ENCODE results near the gene ZNF304. TPM values are rescaled to one million over a fixed set of nuclear protein-coding genes. Genes with fewer than 3 reads are reported as not detected.
A peak's percentile ranks its signal among the peaks of the same experiment; 100 is the strongest.
"Not testable (repeated sequence)": the region's sequence is repeated elsewhere in the genome, so short reads cannot be mapped to it uniquely, and the experiment has no call there.

Gene ZNF304
- total RNA-seq, 3 donors from 2014 or later, result 3.3 to 4.5 (median 4.1) TPM

DNA sequence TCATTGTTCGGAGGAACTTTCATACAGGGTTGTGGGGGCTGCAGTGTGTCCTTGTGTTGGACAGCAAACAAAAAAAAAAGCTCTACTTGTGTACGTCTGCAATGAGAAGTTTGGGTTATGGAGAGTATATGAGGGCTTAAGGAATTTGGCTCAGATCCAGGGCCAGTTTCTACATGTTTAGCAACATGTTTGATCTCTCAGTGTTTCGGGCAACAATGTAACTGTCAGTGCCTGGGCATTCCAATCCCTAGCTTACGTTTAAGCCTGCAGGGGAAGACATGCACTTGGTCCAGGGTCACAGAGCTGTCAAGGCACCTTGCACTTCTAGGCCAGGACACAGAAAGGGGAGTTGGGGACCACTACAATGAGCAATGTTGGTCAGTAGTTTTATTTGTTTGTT is 16.9 kb upstream of the ZNF304 start:
- no peak overlapping the region for H3K4me3 Mint-ChIP-seq

DNA sequence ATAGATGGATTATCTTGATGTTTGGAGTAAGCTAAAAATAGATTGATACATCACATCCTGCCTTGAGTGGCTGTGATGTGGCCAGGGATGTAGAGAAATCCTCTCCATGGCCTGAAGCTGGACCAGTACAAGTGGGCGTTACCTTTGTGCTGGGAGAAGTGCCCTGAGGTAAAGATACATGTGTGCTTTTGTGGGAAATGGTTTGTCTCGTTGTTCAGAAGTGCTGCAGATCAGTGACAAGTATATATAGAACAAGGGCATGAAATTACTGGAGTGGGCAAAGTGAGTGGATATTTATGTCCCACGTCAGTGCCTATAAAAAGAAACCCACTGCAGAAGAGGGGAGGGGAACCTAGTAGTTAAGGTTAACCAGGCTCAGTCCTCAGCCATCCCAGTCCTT is 12.2 kb upstream of the ZNF304 start:
- Mint-ChIP-seq H3K4me3 (no peak overlapping the region), H3K36me3 (ENCODE audit: insufficient read depth) (peaks cover 3% of the 10 kb centered on the region), H3K9me3 (peaks cover 27% of the 10 kb centered on the region), H3K4me1 (ENCODE audit: low read depth) (no peaks in the 10 kb centered on the region), H3K27me3 (ENCODE audit: low read depth) (no peaks in the 10 kb centered on the region)
- ATAC-seq (no peak), DNase-seq (no peak)

More for the DNA sequence above, 16.9 kb upstream of the ZNF304 start:
- H3K36me3 Mint-ChIP-seq (ENCODE audit: insufficient read depth), result peaks cover 7% of the 10 kb centered on the region
- ATAC-seq, result no peak
- no peak for DNase-seq
- H3K27me3 Mint-ChIP-seq (ENCODE audit: low read depth), result no peaks in the 10 kb centered on the region
- no peaks in the 10 kb centered on the region for H3K4me1 Mint-ChIP-seq (ENCODE audit: low read depth)
- peaks cover 29% of the 10 kb centered on the region for H3K9me3 Mint-ChIP-seq

DNA sequence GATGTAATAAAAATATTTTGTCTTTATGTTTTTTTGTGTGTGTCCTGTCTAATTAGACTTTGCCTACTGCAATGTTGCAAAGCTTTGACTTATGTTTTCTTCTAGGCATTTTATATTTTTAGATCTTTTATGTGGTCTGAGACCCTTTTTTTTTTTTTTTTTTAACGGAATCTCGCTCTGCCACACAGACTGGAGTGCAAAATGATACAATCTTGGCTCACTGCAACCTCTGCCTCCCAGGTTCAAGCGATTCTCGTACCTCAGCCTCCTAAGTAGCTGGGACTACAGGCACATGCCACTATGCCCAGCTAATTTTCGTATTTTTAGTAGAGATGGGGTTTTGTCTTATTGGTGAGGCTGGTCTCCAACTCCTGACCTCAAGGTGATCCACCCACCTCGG is 8.5 kb upstream of the ZNF304 start:
- Mint-ChIP-seq H3K4me1 (ENCODE audit: low read depth) (no peaks in the 10 kb centered on the region), H3K4me3 (no peak overlapping the region), H3K36me3 (ENCODE audit: insufficient read depth) (peaks cover 1% of the 10 kb centered on the region), H3K27me3 (ENCODE audit: low read depth) (peaks cover 4% of the 10 kb centered on the region), H3K9me3 (peaks cover 12% of the 10 kb centered on the region)
- DNase-seq (no peak), ATAC-seq (no peak)

DNA sequence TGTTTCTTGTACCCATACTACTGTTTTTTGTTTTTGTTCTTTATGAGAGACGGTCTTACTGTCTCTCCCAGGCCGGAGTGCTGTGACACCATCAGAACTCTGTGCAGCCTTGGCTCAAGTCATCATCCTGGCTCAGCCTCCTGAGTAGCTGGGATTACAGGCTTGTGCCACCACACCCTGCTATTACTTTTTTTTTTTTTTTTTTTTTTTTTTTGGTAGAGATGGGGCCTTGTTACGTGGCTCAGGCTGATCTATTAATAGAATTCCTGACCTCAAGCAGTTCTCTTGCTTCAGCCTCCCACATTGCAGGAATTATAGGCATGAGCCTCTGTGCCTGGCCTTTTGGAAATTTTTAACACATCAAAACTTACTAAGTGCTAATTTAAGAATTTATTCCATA is 2.9 kb upstream of the ZNF304 start:
- H3K36me3 Mint-ChIP-seq (ENCODE audit: insufficient read depth), result peaks cover 13% of the 10 kb centered on the region
- no peak for DNase-seq
- no peak for ATAC-seq
- H3K9me3 Mint-ChIP-seq, result peaks cover 19% of the 10 kb centered on the region
- H3K4me1 Mint-ChIP-seq (ENCODE audit: low read depth), result peaks cover 27% of the 10 kb centered on the region
- H3K27me3 Mint-ChIP-seq (ENCODE audit: low read depth), result peaks cover 4% of the 10 kb centered on the region
- no peak overlapping the region for H3K4me3 Mint-ChIP-seq

DNA sequence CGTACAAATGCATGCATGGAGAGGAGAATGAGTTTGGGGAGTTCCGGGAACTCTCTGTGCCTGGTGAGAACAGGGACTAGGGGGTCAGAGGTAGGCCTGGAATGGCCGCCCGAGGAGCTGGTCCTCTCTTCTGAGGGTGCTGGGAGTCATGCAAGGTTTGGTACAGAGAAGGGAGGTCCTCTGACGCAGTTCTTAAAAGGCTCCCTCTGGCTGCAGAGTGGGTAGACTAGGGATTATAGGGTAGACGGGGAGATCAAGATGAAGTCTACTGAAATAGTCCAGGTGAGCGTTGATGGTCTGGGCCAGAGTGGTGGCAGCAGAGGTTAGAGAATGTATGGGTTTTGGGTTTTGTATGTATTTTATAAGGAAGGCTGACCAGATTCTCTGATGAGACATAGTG is 796 bp downstream of the ZNF304 start:
- Mint-ChIP-seq H3K9me3 (peaks cover 48% of the 10 kb centered on the region), H3K4me1 (ENCODE audit: low read depth) (peaks cover 36% of the 10 kb centered on the region), H3K4me3 (peak overlapping the region; percentile 93), H3K27me3 (ENCODE audit: low read depth) (no peaks in the 10 kb centered on the region), H3K36me3 (ENCODE audit: insufficient read depth) (peaks cover 49% of the 10 kb centered on the region)
- DNase-seq (no peak), ATAC-seq (no peak)

DNA sequence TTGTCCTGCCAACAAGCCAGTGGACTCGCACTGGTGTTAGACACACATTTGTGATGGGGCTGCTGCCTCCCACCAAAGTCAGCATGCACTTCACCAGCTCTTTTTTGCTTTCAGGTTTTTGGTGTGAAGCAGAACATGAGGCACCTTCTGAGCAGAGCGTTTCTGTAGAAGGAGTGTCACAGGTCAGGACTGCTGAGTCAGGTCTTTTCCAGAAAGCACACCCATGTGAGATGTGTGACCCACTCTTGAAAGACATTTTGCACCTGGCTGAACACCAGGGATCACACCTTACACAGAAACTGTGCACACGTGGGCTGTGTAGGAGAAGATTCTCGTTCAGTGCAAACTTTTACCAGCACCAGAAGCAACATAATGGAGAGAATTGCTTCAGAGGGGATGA is 4.8 kb downstream of the ZNF304 start:
- no peaks in the 10 kb centered on the region for H3K27me3 Mint-ChIP-seq (ENCODE audit: low read depth)
- no peak for ATAC-seq
- H3K4me3 Mint-ChIP-seq, result no peak overlapping the region
- peaks cover 68% of the 10 kb centered on the region for H3K36me3 Mint-ChIP-seq (ENCODE audit: insufficient read depth)
- no peak for DNase-seq
- H3K4me1 Mint-ChIP-seq (ENCODE audit: low read depth), result peaks cover 31% of the 10 kb centered on the region
- H3K9me3 Mint-ChIP-seq, result peaks cover 54% of the 10 kb centered on the region

DNA sequence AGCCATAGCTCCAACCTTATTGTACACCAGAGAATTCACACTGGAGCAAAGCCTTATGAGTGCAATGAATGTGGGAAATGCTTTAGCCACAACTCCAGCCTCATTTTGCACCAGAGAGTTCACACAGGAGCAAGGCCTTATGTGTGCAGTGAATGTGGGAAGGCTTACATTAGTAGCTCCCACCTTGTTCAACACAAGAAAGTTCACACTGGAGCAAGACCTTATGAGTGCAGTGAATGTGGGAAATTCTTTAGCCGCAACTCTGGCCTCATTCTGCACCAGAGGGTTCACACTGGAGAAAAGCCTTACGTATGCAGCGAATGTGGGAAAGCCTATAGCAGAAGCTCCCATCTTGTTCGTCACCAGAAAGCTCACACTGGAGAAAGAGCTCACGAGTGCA is 6.3 kb downstream of the ZNF304 start:
- Mint-ChIP-seq H3K9me3 (peaks cover 48% of the 10 kb centered on the region), H3K4me3 (no peak overlapping the region), H3K4me1 (ENCODE audit: low read depth) (peaks cover 16% of the 10 kb centered on the region), H3K27me3 (ENCODE audit: low read depth) (no peaks in the 10 kb centered on the region), H3K36me3 (ENCODE audit: insufficient read depth) (peaks cover 65% of the 10 kb centered on the region)
- no peak for ATAC-seq
- no peak for DNase-seq

DNA sequence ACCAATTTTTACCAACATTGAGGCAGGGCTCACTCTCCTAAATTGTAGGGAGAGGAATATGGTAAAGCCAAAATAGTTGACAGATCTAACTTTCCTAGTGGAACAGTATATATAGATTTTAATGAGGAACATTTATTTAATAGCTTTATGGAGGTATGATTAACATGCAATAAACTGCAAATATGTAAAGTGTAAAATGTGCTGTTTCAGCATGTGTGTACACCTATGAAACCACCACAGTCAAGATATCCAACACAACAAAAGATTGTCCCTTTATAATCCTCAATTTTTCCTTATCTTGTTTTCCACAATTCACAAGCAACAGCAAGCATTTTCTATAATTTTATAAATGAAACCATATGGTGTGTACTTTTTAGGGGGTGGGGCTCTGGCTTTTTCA is 8.2 kb downstream of the ZNF304 start:
- Mint-ChIP-seq H3K4me3 (no peak overlapping the region), H3K36me3 (ENCODE audit: insufficient read depth) (peaks cover 56% of the 10 kb centered on the region), H3K9me3 (peaks cover 43% of the 10 kb centered on the region), H3K27me3 (ENCODE audit: low read depth) (no peaks in the 10 kb centered on the region), H3K4me1 (ENCODE audit: low read depth) (peaks cover 16% of the 10 kb centered on the region)
- ATAC-seq (no peak), DNase-seq (no peak)

DNA sequence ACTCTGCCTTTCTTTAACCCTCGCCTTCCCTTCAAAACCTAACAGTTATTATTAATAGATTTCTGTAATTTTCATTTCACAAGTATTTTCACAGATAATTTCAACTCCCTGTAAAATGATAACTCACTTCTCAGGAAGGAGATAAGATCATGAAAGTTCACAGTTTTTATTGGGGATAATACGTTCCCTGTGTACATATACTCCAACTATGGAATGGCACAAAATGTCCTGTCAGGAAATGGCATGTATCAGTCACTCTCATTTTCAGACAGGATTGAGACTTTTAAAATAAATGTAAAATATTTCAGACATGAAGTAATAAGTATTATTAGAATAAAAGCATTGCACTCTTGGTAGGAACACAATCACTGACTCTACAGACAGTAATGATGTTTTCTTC is 11.3 kb downstream of the ZNF304 start:
- ATAC-seq (no peak), DNase-seq (no peak)
- peaks cover 34% of the 10 kb centered on the region for H3K36me3 Mint-ChIP-seq (ENCODE audit: insufficient read depth)
- H3K27me3 Mint-ChIP-seq (ENCODE audit: low read depth), result no peaks in the 10 kb centered on the region
- H3K9me3 Mint-ChIP-seq, result peaks cover 19% of the 10 kb centered on the region
- H3K4me1 Mint-ChIP-seq (ENCODE audit: low read depth), result peaks cover 14% of the 10 kb centered on the region
- no peak overlapping the region for H3K4me3 Mint-ChIP-seq

DNA sequence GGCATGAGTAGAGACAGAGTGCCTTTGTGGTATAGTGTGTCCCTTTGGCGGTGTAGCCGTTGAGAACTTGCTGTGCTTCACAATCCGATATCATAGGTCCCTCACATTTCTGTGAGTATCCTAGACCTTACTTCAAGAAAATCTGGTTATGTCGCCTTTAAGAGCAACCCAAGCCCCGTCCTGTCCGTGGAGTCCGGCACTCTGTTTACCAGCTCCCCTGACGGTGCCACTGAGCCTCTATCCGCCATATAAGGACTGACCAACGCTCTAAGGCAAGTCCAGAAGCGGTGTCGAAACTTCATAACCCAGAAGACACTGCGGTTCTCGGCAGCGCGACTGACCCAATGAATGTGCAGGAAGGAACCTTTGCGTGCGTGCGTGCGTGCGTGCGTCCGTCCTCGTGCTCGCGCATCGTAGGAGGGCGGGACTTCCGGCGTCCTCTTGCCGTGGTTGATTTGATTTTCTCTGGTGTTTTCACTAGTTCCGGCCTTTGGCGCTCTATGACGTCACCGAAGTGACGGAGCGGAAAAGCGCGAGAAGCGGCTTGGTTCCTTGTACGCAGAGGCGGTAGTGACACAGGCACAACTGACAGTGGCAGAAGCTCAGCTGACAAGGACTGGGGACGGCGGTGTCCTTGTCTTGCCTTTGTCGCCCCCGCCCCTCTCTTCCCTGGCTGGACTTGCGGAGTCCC is 12.1 kb downstream of the ZNF304 start, which contains the start of the genes TRAPPC2B and ZNF547:
TRAPPC2B (plus strand) TSS at position 555 of the 691 bp plus-strand sequence. CDS start 1,283 bp downstream, outside the sequence.
ZNF547 (plus strand) TSS at position 555 of the 691 bp plus-strand sequence. CDS start 5,005 bp downstream, outside the sequence.
- Mint-ChIP-seq H3K4me3 (peak within 1 kb of the TSS; percentile 89), H3K4me1 (ENCODE audit: low read depth) (peaks cover 14% of the 10 kb centered on the region), H3K36me3 (ENCODE audit: insufficient read depth) (peaks cover 30% of the 10 kb centered on the region), H3K27me3 (ENCODE audit: low read depth) (no peaks in the 10 kb centered on the region), H3K9me3 (peaks cover 16% of the 10 kb centered on the region)
- peak; percentile 98 for DNase-seq
- peak; percentile 96 to 98 for ATAC-seq

DNA sequence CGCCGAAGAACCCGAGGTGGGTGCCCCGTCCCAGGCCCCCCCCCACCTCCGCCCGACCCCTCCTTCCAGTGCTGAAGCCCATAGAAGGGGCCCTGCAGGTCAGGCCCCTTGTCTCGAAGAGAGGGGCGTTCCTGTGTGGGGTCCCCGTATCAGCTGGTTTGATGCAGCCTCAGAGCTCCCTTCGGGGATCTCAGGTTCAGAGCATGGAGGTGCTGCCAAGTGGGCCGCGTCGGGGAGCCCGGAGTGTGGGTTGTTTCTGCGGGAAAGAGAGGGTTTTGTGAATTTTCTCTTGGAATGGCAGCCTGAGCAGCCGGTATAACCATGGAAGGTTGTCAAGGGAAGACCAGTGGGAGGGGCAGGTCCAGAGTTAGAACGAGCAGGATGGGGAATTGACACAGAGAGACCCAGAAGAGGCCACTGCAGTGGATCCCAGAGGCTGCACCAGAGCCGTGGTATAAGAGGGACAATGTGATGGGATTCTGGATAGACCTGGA is 12.7 kb downstream of the ZNF304 start:
- Mint-ChIP-seq H3K4me1 (ENCODE audit: low read depth) (peaks cover 14% of the 10 kb centered on the region), H3K36me3 (ENCODE audit: insufficient read depth) (peaks cover 26% of the 10 kb centered on the region), H3K27me3 (ENCODE audit: low read depth) (no peaks in the 10 kb centered on the region), H3K4me3 (peak overlapping the region; percentile 89), H3K9me3 (peaks cover 18% of the 10 kb centered on the region)
- no peak for ATAC-seq
- DNase-seq, result no peak

DNA sequence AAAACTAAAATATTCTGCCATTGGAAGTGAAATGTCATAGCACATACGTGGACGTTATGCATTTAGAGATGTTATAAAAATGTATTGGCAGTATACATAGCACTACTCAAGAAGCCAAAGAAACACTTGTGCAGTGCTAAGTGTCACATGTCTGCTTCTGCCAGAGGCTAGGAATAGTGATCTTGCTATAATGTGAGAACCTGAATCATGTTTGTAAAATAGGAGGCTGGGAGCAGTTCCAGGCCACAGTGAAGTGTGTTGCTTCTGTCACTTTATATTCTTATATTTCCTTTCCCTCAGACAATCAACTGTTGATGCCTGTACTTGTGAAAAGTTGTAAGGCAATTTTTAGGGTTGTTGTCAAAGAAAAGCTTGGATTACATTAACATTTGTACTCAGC is 15.7 kb downstream of the ZNF304 start:
- H3K4me3 Mint-ChIP-seq, result no peak overlapping the region
- H3K36me3 Mint-ChIP-seq (ENCODE audit: insufficient read depth), result peaks cover 38% of the 10 kb centered on the region
- peaks cover 14% of the 10 kb centered on the region for H3K4me1 Mint-ChIP-seq (ENCODE audit: low read depth)
- H3K9me3 Mint-ChIP-seq, result peaks cover 22% of the 10 kb centered on the region
- ATAC-seq (no peak), DNase-seq (no peak)
- H3K27me3 Mint-ChIP-seq (ENCODE audit: low read depth), result no peaks in the 10 kb centered on the region

DNA sequence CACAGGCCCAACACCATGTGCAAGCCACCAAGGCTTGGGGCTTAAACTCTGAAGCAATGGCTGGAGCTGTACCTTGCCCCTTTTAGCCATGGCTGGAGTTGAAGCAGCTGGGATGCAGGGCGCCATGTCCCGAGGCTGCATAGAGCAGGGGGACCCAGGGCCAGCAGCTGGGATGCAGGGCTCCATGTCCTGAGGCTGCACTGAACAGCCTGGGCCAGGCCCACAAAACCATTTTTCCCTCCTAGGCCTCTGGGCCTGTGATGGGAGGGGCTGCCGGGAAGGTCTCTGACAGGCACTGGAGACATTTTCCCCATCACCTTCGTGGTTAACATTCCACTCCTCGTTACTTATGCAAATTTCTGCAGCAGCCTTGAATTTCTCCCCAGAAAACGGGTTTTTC is 23.1 kb downstream of the ZNF304 start:
- H3K4me3 Mint-ChIP-seq, result no peak overlapping the region
- H3K36me3 Mint-ChIP-seq (ENCODE audit: insufficient read depth), result peaks cover 75% of the 10 kb centered on the region
- ATAC-seq (no peak), DNase-seq (no peak)
- no peaks in the 10 kb centered on the region for H3K4me1 Mint-ChIP-seq (ENCODE audit: low read depth)
- peaks cover 48% of the 10 kb centered on the region for H3K9me3 Mint-ChIP-seq
- no peaks in the 10 kb centered on the region for H3K27me3 Mint-ChIP-seq (ENCODE audit: low read depth)

DNA sequence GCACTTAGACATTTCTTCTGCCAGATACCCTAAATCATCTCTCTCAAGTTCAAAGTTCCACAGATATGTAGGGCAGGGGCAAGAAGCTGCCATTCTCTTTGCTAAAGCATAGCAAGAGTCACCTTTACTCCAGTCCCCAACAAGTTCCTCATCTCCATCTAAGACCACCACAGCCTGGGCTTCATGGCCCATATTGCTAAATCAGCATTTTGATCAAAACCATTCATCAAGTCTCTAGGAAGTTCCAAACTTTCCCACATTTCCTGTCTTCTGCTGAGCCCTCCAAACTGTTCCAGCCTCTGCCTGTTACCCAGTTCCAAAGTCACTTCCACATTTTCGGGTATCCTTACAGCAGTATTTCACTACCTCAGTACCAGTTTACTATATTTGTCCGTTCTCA is 23.6 kb downstream of the ZNF304 start:
- H3K4me1 Mint-ChIP-seq (ENCODE audit: low read depth); H3K27me3 Mint-ChIP-seq (ENCODE audit: low read depth); ATAC-seq; DNase-seq; H3K4me3 Mint-ChIP-seq: not testable (repeated sequence)
- H3K9me3 Mint-ChIP-seq, result peaks cover 53% of the 10 kb centered on the region
- H3K36me3 Mint-ChIP-seq (ENCODE audit: insufficient read depth), result peaks cover 77% of the 10 kb centered on the region

DNA sequence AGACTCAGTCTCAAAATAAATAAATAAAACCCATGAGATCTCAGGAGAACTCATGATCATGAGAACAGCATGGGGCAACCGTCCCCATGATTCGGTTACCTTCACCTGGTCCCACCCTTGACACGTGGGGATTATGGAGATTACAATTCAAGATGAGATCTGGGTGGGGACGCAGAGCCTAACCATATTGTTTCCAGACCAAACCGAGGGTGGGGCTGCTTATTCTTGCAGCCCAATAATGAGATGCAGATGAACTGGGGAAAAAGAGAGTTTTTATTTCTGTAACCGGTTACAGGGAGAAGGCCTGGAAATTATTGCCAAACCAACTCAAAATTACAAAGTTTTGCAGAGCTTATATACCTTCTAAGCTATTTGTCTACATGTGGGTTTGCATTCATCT is 25.1 kb downstream of the ZNF304 start:
- ATAC-seq, result no peak
- no peaks in the 10 kb centered on the region for H3K27me3 Mint-ChIP-seq (ENCODE audit: low read depth)
- H3K36me3 Mint-ChIP-seq (ENCODE audit: insufficient read depth), result peaks cover 69% of the 10 kb centered on the region
- H3K4me1 Mint-ChIP-seq (ENCODE audit: low read depth), result no peaks in the 10 kb centered on the region
- DNase-seq, result no peak
- H3K4me3 Mint-ChIP-seq, result no peak overlapping the region
- H3K9me3 Mint-ChIP-seq, result peaks cover 57% of the 10 kb centered on the region
